Psoas muscle (tissue), 8 donors: ENCODE measurements around the gene EVL. TPM values are rescaled to one million over a fixed set of nuclear protein-coding genes. Genes with fewer than 3 reads are reported as not detected.

ENCODE experiments used
- ATAC-seq, 4 donors: fragments of 200-7000 bp; cut with Tn5 transposase; one replicate each; pipeline ENCODE4 v1.9.1; 2020; ENCODE audit warnings: moderate library complexity in 3 of 4, mild to moderate bottlenecking in 2 of 4
- DNase-seq, 2 donors: peaks; one replicate each; pipeline ENCODE4 v3.0.0-alpha.2; 2020
- H3K27ac ChIP-seq: fragments of 200-600 bp; one replicate; pipeline ENCODE4 v1.8.0; 2022
- H3K27me3 ChIP-seq, 3 donors: fragments of 200-600 bp in 1 of 3; one replicate each; pipeline versions ENCODE4 v1.6.1 to v1.8.0; 2013 to 2022; ENCODE audit warnings: low read length in 2 of 3, mild to moderate bottlenecking in 2 of 3, moderate library complexity in 1 of 3; ENCODE audit not compliant: insufficient read depth in 3 of 3
- H3K36me3 ChIP-seq, 2 donors: fragments of 200-600 bp in 1 of 2; one replicate each; pipeline versions ENCODE4 v1.6.1 to v1.8.0; 2013 to 2022; ENCODE audit warnings: low read depth in 1 of 2, mild to moderate bottlenecking in 1 of 2, moderate library complexity in 1 of 2; ENCODE audit not compliant: insufficient read depth in 1 of 2
- H3K4me1 ChIP-seq: fragments of 200-600 bp; one replicate; pipeline ENCODE4 v1.8.0; 2022
- H3K4me3 ChIP-seq: fragments of 200-600 bp; one replicate; pipeline ENCODE4 v1.8.0; 2022; ENCODE audit warnings: mild to moderate bottlenecking
- H3K9me3 ChIP-seq: fragments of 200-600 bp; one replicate; pipeline ENCODE4 v1.8.0; 2022
- WGBS, 3 donors: extraction: QIAGEN DNeasy Blood & Tissue Kit; methylation state at CpG; one replicate each; pipeline versions ENCODE4 v1.1.6 to v1.1.7; 2013; 5-methylcytosine and 5-hydroxymethylcytosine counted together
- intact Hi-C, 2 donors: fragments of 100-400 bp; cut with DNase I; formaldehyde crosslinking; loops; one replicate each; pipeline versions ENCODE4 v1.11.0 to v1.14.2; 2022
- polyA plus RNA-seq, 3 donors: library from polyadenylated mRNA; stranded (reverse); fragments of 200-250 nt; gene quantifications; one replicate each; pipeline ENCODE4 v1.2.3, GENCODE V29; 2013
- total RNA-seq, 4 donors: library from RNA; stranded (reverse); fragmentation: NEBNext Ultra II Directional in 2 of 4; extraction: Animal tissue kit (Norgen Biotek cat#: 25700) in 2 of 4; gene quantifications; one replicate each; pipeline versions ENCODE4 v1.2.1 to v1.2.4, GENCODE V29; 2021 to 2023
- TF ChIP-seq, protein P1 (sequence below): fragments of 200-600 bp; IDR thresholded peaks from one replicate; pipeline ENCODE4 v1.8.0; 2022; ENCODE audit warnings: antibody characterized with exemption
- donor health status: healthy with polysubstance abuse.
- donor health status: DM: no; HTN: no; CAD: no; lungs with moderate emphysema.
- donor health status: Bipolar disorder and iron deficiency.
- donor health status: healthy.
- donor health status: DM: yes; HTN: yes; CAD: no.
- donor health status: DM: no; HTN: no; CAD: no.
- donor health status: DM: no; HTN: no; CAD: no.
- donor health status: DM: yes; HTN: yes; CAD: no.

The EVL gene
- total and polyA plus RNA-seq, 7 donors: 9.6 to 30.4 (median 17.1) TPM

DNA sequence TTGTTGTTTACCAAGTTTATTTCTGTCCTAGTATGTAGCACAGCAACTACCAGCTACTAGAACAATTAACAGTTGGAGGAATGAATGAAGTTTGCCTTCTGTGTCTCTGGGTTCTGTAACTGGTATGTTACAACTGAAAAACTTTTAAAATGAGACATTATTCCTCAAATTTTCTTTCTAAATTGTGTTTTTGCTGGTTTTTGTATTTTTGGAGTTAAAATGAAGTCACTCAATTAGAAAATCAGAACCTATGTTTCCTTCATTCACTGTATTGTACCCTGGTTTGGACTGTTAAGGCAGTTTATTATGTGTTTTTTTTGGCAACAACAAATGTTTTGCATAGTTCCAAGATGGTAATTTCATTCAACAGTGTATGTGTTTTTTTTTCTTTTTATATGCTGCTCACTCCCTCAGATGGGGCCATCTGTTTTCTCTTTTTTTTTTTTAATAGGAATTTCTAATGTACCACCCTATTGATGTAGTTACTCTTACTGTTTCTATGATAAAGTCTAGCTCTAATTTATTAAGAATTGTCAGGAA, 30.2 kb upstream of the EVL start:
- TF ChIP-seq, protein P1, sequence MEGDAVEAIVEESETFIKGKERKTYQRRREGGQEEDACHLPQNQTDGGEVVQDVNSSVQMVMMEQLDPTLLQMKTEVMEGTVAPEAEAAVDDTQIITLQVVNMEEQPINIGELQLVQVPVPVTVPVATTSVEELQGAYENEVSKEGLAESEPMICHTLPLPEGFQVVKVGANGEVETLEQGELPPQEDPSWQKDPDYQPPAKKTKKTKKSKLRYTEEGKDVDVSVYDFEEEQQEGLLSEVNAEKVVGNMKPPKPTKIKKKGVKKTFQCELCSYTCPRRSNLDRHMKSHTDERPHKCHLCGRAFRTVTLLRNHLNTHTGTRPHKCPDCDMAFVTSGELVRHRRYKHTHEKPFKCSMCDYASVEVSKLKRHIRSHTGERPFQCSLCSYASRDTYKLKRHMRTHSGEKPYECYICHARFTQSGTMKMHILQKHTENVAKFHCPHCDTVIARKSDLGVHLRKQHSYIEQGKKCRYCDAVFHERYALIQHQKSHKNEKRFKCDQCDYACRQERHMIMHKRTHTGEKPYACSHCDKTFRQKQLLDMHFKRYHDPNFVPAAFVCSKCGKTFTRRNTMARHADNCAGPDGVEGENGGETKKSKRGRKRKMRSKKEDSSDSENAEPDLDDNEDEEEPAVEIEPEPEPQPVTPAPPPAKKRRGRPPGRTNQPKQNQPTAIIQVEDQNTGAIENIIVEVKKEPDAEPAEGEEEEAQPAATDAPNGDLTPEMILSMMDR: no peak
- no peaks in the 10 kb centered on the region for H3K36me3 ChIP-seq
- no peak overlapping the region for H3K4me3 ChIP-seq
- ATAC-seq: no peak
- intact Hi-C loops: no loop called here
- peaks cover 7% of the 10 kb centered on the region for H3K4me1 ChIP-seq
- H3K27ac ChIP-seq: no peak overlapping the region
- peaks cover 0 to 2% (median 0%) of the 10 kb centered on the region in 3 donors for H3K27me3 ChIP-seq
- no peak for DNase-seq
- no peaks in the 10 kb centered on the region for H3K9me3 ChIP-seq

DNA sequence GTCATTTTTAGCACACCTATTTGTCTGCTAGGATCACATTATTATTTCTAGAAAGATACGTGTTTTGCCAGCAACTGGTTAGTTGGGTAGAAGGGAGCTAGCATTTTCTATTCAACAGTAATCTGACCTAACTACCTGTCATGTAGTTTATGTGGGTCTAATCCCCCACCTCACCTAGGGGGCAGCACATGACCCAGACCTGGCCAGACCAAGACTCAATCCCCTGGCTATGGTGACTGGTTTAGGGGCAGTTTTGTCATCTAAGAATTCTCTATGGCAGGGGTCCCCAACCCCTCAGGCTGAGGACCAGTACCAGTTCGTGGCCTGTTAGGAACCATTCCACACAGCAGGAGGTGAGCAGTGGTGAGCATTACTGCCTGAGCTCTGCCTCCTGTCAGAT, 29.5 kb upstream of the EVL start:
- no peaks in the 10 kb centered on the region for H3K9me3 ChIP-seq
- TF ChIP-seq, protein P1: no peak
- no peak overlapping the region for H3K27ac ChIP-seq
- ATAC-seq (no peak), DNase-seq (no peak)
- intact Hi-C loops: no loop called here
- peaks cover 0 to 2% (median 0%) of the 10 kb centered on the region in 3 donors for H3K27me3 ChIP-seq
- H3K4me3 ChIP-seq: no peak overlapping the region
- peaks cover 7% of the 10 kb centered on the region for H3K4me1 ChIP-seq
- WGBS, 3 donors: 92 to 98% (median 98%) methylated on average over 2 of the region's 2 CpGs
- H3K36me3 ChIP-seq: no peaks in the 10 kb centered on the region

DNA sequence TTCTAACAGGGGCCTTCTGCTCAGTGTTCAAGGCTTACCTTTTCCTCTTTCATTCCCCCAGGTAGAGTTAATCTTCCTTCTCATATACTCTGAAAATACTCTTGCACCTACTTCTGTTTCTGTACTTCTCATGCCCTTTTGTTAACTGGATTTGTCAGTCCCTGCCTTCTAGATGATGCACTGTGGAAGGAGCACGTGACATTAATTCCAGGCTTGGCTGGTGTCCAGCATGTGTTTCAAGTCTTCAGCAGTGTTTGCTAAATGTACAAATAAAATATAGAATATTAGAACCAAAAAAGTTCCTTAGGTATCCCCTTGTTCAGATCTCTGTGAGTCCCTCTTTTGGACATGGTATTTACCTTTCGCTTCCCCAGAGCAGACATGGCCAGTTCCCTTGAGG, 27.9 kb upstream of the EVL start:
- WGBS, 3 donors: 64 to 68% (median 66%) methylated on average over 2 of the region's 2 CpGs
- DNase-seq (no peak), ATAC-seq (no peak)
- Histone ChIP-seq H3K4me1 (peaks cover 3% of the 10 kb centered on the region), H3K27me3 (peaks cover 0 to 2% (median 0%) of the 10 kb centered on the region in 3 donors), H3K27ac (no peak overlapping the region), H3K4me3 (no peak overlapping the region), H3K36me3 (no peaks in the 10 kb centered on the region), H3K9me3 (no peaks in the 10 kb centered on the region)
- TF ChIP-seq, protein P1: no peak
- intact Hi-C loops: no loop called here

DNA sequence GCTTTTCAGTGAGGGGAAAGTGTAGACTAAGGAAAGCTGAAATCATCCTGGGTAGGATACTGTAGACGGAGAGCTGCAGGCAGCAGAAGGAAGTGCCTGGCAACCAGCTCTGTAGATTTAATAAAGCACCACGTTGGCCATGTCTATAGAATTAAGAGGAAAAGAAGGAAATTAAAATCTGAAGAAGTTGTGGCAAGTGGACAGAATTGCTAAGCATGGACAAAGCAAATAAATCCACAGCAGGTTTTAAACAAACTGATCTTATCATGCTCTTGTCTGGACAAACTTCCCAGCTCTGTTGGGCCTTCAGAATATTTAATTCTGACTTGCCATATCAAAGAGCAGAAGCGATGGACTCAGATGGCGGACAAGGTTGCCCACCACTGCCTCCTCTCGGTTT, 27.2 kb upstream of the EVL start:
- no peaks in the 10 kb centered on the region for H3K36me3 ChIP-seq
- H3K27me3 ChIP-seq: peaks cover 0 to 2% (median 0%) of the 10 kb centered on the region in 3 donors
- no peak overlapping the region for H3K4me3 ChIP-seq
- intact Hi-C loops: no loop called here
- WGBS, 3 donors: 86 to 92% (median 88%) methylated on average over 5 of the region's 5 CpGs
- no peak for ATAC-seq
- TF ChIP-seq, protein P1: no peak
- no peak for DNase-seq
- no peaks in the 10 kb centered on the region for H3K9me3 ChIP-seq
- H3K27ac ChIP-seq: no peak overlapping the region
- H3K4me1 ChIP-seq: peaks cover 3% of the 10 kb centered on the region

DNA sequence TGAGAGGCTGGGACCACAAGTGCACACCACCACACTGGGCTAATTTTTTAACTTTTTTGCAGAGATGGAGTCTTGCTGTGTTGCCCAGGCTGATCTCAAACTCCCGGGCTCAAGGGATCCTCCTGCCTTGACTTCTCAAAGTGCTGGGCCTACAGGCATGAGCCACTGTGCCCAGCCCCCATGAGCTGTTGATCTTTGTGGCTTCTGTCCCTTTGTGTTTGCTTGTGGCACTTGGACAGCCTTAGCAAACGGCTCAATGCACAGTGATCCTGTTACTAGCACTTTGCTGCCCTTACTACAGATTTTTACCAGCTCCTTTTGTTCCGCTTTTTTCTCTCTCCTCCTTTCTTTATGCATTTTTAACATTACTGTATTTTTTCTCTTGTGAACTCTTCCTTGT, 25.3 kb upstream of the EVL start:
- DNase-seq (no peak), ATAC-seq (no peak)
- TF ChIP-seq, protein P1: no peak
- peaks cover 3% of the 10 kb centered on the region for H3K4me1 ChIP-seq
- intact Hi-C loops: no loop called here
- no peak overlapping the region for H3K4me3 ChIP-seq
- no peaks in the 10 kb centered on the region for H3K27me3 ChIP-seq
- WGBS, 3 donors: 90 to 94% (median 91%) methylated on average over 3 of the region's 3 CpGs
- H3K27ac ChIP-seq: no peak overlapping the region
- H3K9me3 ChIP-seq: no peaks in the 10 kb centered on the region
- no peaks in the 10 kb centered on the region for H3K36me3 ChIP-seq
